Psoas muscle (tissue), 8 donors: ENCODE data around the gene ZNF490. TPM values are rescaled to one million over a fixed set of nuclear protein-coding genes. Genes with fewer than 3 reads are reported as not detected.
A peak's percentile ranks its signal among the peaks of the same experiment; 100 is the strongest.
"Not testable (repeated sequence)": the region's sequence is repeated elsewhere in the genome, so short reads cannot be mapped to it uniquely, and the experiment has no call there.

ENCODE experiments used
- ATAC-seq, 4 donors: fragments of 200-7000 bp; cut with Tn5 transposase; one replicate each; pipeline ENCODE4 v1.9.1; 2020; ENCODE audit warnings: moderate library complexity in 3 of 4, mild to moderate bottlenecking in 2 of 4
- DNase-seq, 2 donors: peaks; one replicate each; pipeline ENCODE4 v3.0.0-alpha.2; 2020
- H3K27ac ChIP-seq: fragments of 200-600 bp; one replicate; pipeline ENCODE4 v1.8.0; 2022
- H3K27me3 ChIP-seq, 3 donors: fragments of 200-600 bp in 1 of 3; one replicate each; pipeline versions ENCODE4 v1.6.1 to v1.8.0; 2013 to 2022; ENCODE audit warnings: low read length in 2 of 3, mild to moderate bottlenecking in 2 of 3, moderate library complexity in 1 of 3; ENCODE audit not compliant: insufficient read depth in 3 of 3
- H3K36me3 ChIP-seq, 2 donors: fragments of 200-600 bp in 1 of 2; one replicate each; pipeline versions ENCODE4 v1.6.1 to v1.8.0; 2013 to 2022; ENCODE audit warnings: low read depth in 1 of 2, mild to moderate bottlenecking in 1 of 2, moderate library complexity in 1 of 2; ENCODE audit not compliant: insufficient read depth in 1 of 2
- H3K4me1 ChIP-seq: fragments of 200-600 bp; one replicate; pipeline ENCODE4 v1.8.0; 2022
- H3K4me3 ChIP-seq: fragments of 200-600 bp; one replicate; pipeline ENCODE4 v1.8.0; 2022; ENCODE audit warnings: mild to moderate bottlenecking
- H3K9me3 ChIP-seq: fragments of 200-600 bp; one replicate; pipeline ENCODE4 v1.8.0; 2022
- CTCF ChIP-seq: fragments of 200-600 bp; IDR thresholded peaks from one replicate; pipeline ENCODE4 v1.8.0; 2022; ENCODE audit warnings: antibody characterized with exemption
- WGBS, 3 donors: extraction: QIAGEN DNeasy Blood & Tissue Kit; methylation state at CpG; one replicate each; pipeline versions ENCODE4 v1.1.6 to v1.1.7; 2013; 5-methylcytosine and 5-hydroxymethylcytosine counted together
- intact Hi-C, 2 donors: fragments of 100-400 bp; cut with DNase I; formaldehyde crosslinking; loops; one replicate each; pipeline versions ENCODE4 v1.11.0 to v1.14.2; 2022
- polyA plus RNA-seq, 3 donors: library from polyadenylated mRNA; stranded (reverse); fragments of 200-250 nt; gene quantifications; one replicate each; pipeline ENCODE4 v1.2.3, GENCODE V29; 2013
- total RNA-seq, 4 donors: library from RNA; stranded (reverse); fragmentation: NEBNext Ultra II Directional in 2 of 4; extraction: Animal tissue kit (Norgen Biotek cat#: 25700) in 2 of 4; gene quantifications; one replicate each; pipeline versions ENCODE4 v1.2.1 to v1.2.4, GENCODE V29; 2021 to 2023
- donor health status: healthy with polysubstance abuse.
- donor health status: DM: no; HTN: no; CAD: no; lungs with moderate emphysema.
- donor health status: Bipolar disorder and iron deficiency.
- donor health status: healthy.
- donor health status: DM: yes; HTN: yes; CAD: no.
- donor health status: DM: no; HTN: no; CAD: no.
- donor health status: DM: no; HTN: no; CAD: no.
- donor health status: DM: yes; HTN: yes; CAD: no.

ZNF490 gene
- total and polyA plus RNA-seq, 7 donors, result 0.17 to 4.9 (median 1.8) TPM

GRCh38 chr19:12646551-12646950 lies 35.9 kb upstream of the ZNF490 start:
- TF ChIP-seq CTCF, result no peak
- no peak for DNase-seq
- Histone ChIP-seq H3K9me3 (no peaks in the 10 kb centered on the region), H3K4me3 (no peak overlapping the region), H3K27ac (no peak overlapping the region), H3K27me3 (no peaks in the 10 kb centered on the region), H3K36me3 (peaks cover 0 to 7% of the 10 kb centered on the region in 2 donors), H3K4me1 (peaks cover 10% of the 10 kb centered on the region)
- intact Hi-C loops, result no loop called here
- 77 to 82% (median 79%) methylated on average over 10 of the region's 10 CpGs for WGBS, 3 donors
- ATAC-seq, result no peak

- intact Hi-C loops, H3K4me1 ChIP-seq, H3K9me3 ChIP-seq, H3K27me3 ChIP-seq, H3K27ac ChIP-seq, H3K4me3 ChIP-seq, H3K36me3 ChIP-seq, DNase-seq, ATAC-seq: not testable (repeated sequence)
- WGBS, 3 donors, result 91 to 94% (median 94%) methylated on average over 14 of the region's 14 CpGs
Observed at GRCh38 chr19:12643716-12644115, 33.1 kb upstream of the ZNF490 start.

GRCh38 chr19:12642506-12642905 lies 31.9 kb upstream of the ZNF490 start:
- Histone ChIP-seq H3K27me3 (no peaks in the 10 kb centered on the region), H3K9me3 (no peaks in the 10 kb centered on the region), H3K36me3 (no peaks in the 10 kb centered on the region), H3K4me3 (no peak overlapping the region), H3K27ac (no peak overlapping the region), H3K4me1 (no peaks in the 10 kb centered on the region)
- no peak for DNase-seq
- no peak for TF ChIP-seq CTCF
- WGBS, 3 donors, result 90 to 91% (median 91%) methylated on average over 26 of the region's 26 CpGs
- ATAC-seq, result no peak
- intact Hi-C loops, result no loop called here

GRCh38 chr19:12641456-12641855 lies 30.8 kb upstream of the ZNF490 start:
- intact Hi-C loops, result no loop called here
- ATAC-seq (no peak), DNase-seq (no peak)
- no peak overlapping the region for H3K27ac ChIP-seq
- H3K9me3 ChIP-seq, result no peaks in the 10 kb centered on the region
- TF ChIP-seq CTCF, result no peak
- no peaks in the 10 kb centered on the region for H3K27me3 ChIP-seq
- no peak overlapping the region for H3K4me3 ChIP-seq
- no peaks in the 10 kb centered on the region for H3K36me3 ChIP-seq
- 59 to 71% (median 64%) methylated on average over 13 of the region's 13 CpGs for WGBS, 3 donors
- no peaks in the 10 kb centered on the region for H3K4me1 ChIP-seq

- WGBS, 3 donors, result 9% methylated on average over 39 of the region's 39 CpGs
- Histone ChIP-seq H3K27me3 (no peaks in the 10 kb centered on the region), H3K4me1 (no peaks in the 10 kb centered on the region), H3K9me3 (no peaks in the 10 kb centered on the region), H3K4me3 (peak overlapping the region; percentile 45), H3K36me3 (no peaks in the 10 kb centered on the region), H3K27ac (no peak overlapping the region)
- intact Hi-C loops, result no loop called here
- peak; percentile 82 to 91 for DNase-seq
- ATAC-seq, result peak; percentile 83 to 91 (median 88)
- peak; percentile 76 for TF ChIP-seq CTCF
Observed at GRCh38 chr19:12639901-12640613, 29.4 kb upstream of the ZNF490 start.
